ACC112 (cell line): ENCODE data around the gene MYO19.

Experiments used
- H2AFZ ChIP-seq: fragments of 200-600 bp; sonication (generic); one replicate; pipeline ENCODE4 v1.6.0; 2017; ENCODE audit warnings: antibody characterized with exemption, low read length; ENCODE audit not compliant: unreplicated experiment
- H3K27ac ChIP-seq: fragments of 200-600 bp; sonication (generic); 2 replicates; pipeline ENCODE4 v1.5.1; 2014; ENCODE audit warnings: low read depth, mild to moderate bottlenecking, antibody characterized with exemption, low read length, moderate library complexity
- H3K27me3 ChIP-seq: fragments of 200-600 bp; sonication (generic); 2 replicates; pipeline ENCODE4 v1.6.1; 2014; ENCODE audit warnings: mild to moderate bottlenecking, antibody characterized with exemption, low read length, moderate library complexity, mixed read lengths; ENCODE audit not compliant: insufficient read depth
- H3K36me3 ChIP-seq: fragments of 200-600 bp; sonication (generic); 2 replicates; pipeline ENCODE4 v1.6.1; 2016; ENCODE audit warnings: mild to moderate bottlenecking, antibody characterized with exemption, low read length, moderate library complexity, mixed read lengths; ENCODE audit not compliant: insufficient read depth
- H3K4me1 ChIP-seq: fragments of 200-600 bp; sonication (generic); one replicate; pipeline ENCODE4 v1.6.1; 2016; ENCODE audit warnings: low read length, mixed read lengths; ENCODE audit not compliant: insufficient read depth, unreplicated experiment, control insufficient read depth
- H3K4me3 ChIP-seq: fragments of 200-600 bp; sonication (generic); 2 replicates; pipeline ENCODE4 v1.5.1; 2014; ENCODE audit warnings: mild to moderate bottlenecking, low read depth, low read length
- H3K79me2 ChIP-seq: fragments of 200-600 bp; sonication (generic); one replicate; pipeline ENCODE4 v1.6.0; 2016; ENCODE audit warnings: low read length; ENCODE audit not compliant: control insufficient read depth, unreplicated experiment, insufficient read depth

Gene MYO19

GRCh38 chr17:36532435-36532975 is 2.2 kb downstream of the MYO19 start:
- Histone ChIP-seq H3K79me2 (peaks cover 48% of the 10 kb centered on the region), H3K36me3 (peaks cover 40% of the 10 kb centered on the region), H3K27ac (no peak overlapping the region), H3K27me3 (no peaks in the 10 kb centered on the region), H2AFZ (no peak overlapping the region), H3K4me3 (no peak overlapping the region), H3K4me1 (peaks cover 29% of the 10 kb centered on the region)

GRCh38 chr17:36529121-36529520 is 5.5 kb downstream of the MYO19 start:
- Histone ChIP-seq H3K4me1 (peaks cover 30% of the 10 kb centered on the region), H3K4me3 (no peak overlapping the region), H3K79me2 (peaks cover 37% of the 10 kb centered on the region), H3K27me3 (no peaks in the 10 kb centered on the region), H2AFZ (no peak overlapping the region), H3K27ac (peak overlapping the region; percentile 60), H3K36me3 (peaks cover 56% of the 10 kb centered on the region)

- Histone ChIP-seq H3K79me2 (peaks cover 27% of the 10 kb centered on the region), H3K4me1 (peaks cover 19% of the 10 kb centered on the region), H3K36me3 (peaks cover 56% of the 10 kb centered on the region), H3K27me3 (no peaks in the 10 kb centered on the region), H2AFZ (no peak overlapping the region), H3K4me3 (no peak overlapping the region), H3K27ac (no peak overlapping the region)
Measured at GRCh38 chr17:36527621-36528250, 6.9 kb downstream of the MYO19 start.

GRCh38 chr17:36525888-36526287 is 8.8 kb downstream of the MYO19 start:
- Histone ChIP-seq H3K27ac (0 out of 2 replicates have a peak overlapping the region, but pooled peaks have one; percentile 8), H3K79me2 (peaks cover 14% of the 10 kb centered on the region), H3K4me3 (no peak overlapping the region), H3K4me1 (peaks cover 19% of the 10 kb centered on the region), H3K36me3 (peaks cover 50% of the 10 kb centered on the region), H3K27me3 (no peaks in the 10 kb centered on the region), H2AFZ (no peak overlapping the region)

- peaks cover 14% of the 10 kb centered on the region for H3K79me2 ChIP-seq
Measured at GRCh38 chr17:36525113-36525512, 9.6 kb downstream of the MYO19 start.

GRCh38 chr17:36524428-36524876 is 10.2 kb downstream of the MYO19 start:
- H3K4me3 ChIP-seq = no peak overlapping the region
- no peak overlapping the region for H2AFZ ChIP-seq
- no peaks in the 10 kb centered on the region for H3K27me3 ChIP-seq
- H3K36me3 ChIP-seq = peaks cover 57% of the 10 kb centered on the region
- H3K4me1 ChIP-seq = peaks cover 12% of the 10 kb centered on the region
- H3K79me2 ChIP-seq = peaks cover 14% of the 10 kb centered on the region
- peak overlapping the region; percentile 36; the same call in 1 of the 2 replicates for H3K27ac ChIP-seq

More at GRCh38 chr17:36525113-36525512, 9.6 kb downstream of the MYO19 start:
- Histone ChIP-seq H3K27me3 (no peaks in the 10 kb centered on the region), H2AFZ (no peak overlapping the region), H3K36me3 (peaks cover 58% of the 10 kb centered on the region), H3K27ac (peak overlapping the region; percentile 36; the same call in 1 of the 2 replicates), H3K4me1 (peaks cover 19% of the 10 kb centered on the region), H3K4me3 (no peak overlapping the region)

- Histone ChIP-seq H3K4me3 (no peak overlapping the region), H2AFZ (no peak overlapping the region), H3K4me1 (peaks cover 4% of the 10 kb centered on the region), H3K27ac (no peak overlapping the region), H3K27me3 (no peaks in the 10 kb centered on the region), H3K36me3 (peaks cover 58% of the 10 kb centered on the region), H3K79me2 (peaks cover 14% of the 10 kb centered on the region)
Measured at GRCh38 chr17:36523113-36523512, 11.6 kb downstream of the MYO19 start.

- Histone ChIP-seq H2AFZ (no peak overlapping the region), H3K4me3 (no peak overlapping the region), H3K79me2 (no peaks in the 10 kb centered on the region), H3K27ac (no peak overlapping the region), H3K36me3 (peaks cover 21% of the 10 kb centered on the region), H3K27me3 (no peaks in the 10 kb centered on the region), H3K4me1 (no peaks in the 10 kb centered on the region)
Measured at GRCh38 chr17:36515837-36516236, 18.8 kb downstream of the MYO19 start.

GRCh38 chr17:36514856-36515255 is 19.8 kb downstream of the MYO19 start:
- Histone ChIP-seq H3K36me3 (peaks cover 19% of the 10 kb centered on the region; the same call in 1 of the 2 replicates), H3K4me3 (no peak overlapping the region), H3K27ac (no peak overlapping the region), H3K4me1 (no peaks in the 10 kb centered on the region), H3K79me2 (no peaks in the 10 kb centered on the region), H2AFZ (no peak overlapping the region), H3K27me3 (no peaks in the 10 kb centered on the region)

- H2AFZ ChIP-seq = no peak overlapping the region
- H3K79me2 ChIP-seq = no peaks in the 10 kb centered on the region
- H3K36me3 ChIP-seq = peaks cover 9% of the 10 kb centered on the region; the same call in 1 of the 2 replicates
- H3K4me3 ChIP-seq = no peak overlapping the region
- H3K27me3 ChIP-seq = no peaks in the 10 kb centered on the region
- no peak overlapping the region for H3K27ac ChIP-seq
- H3K4me1 ChIP-seq = no peaks in the 10 kb centered on the region
Measured at GRCh38 chr17:36512641-36513040, 22.0 kb downstream of the MYO19 start.

- no peak overlapping the region for H3K4me3 ChIP-seq
- no peaks in the 10 kb centered on the region for H3K4me1 ChIP-seq
- no peaks in the 10 kb centered on the region for H3K27me3 ChIP-seq
- H3K79me2 ChIP-seq = no peaks in the 10 kb centered on the region
- H2AFZ ChIP-seq = no peak overlapping the region
- H3K27ac ChIP-seq = no peak overlapping the region
- H3K36me3 ChIP-seq = peaks cover 9% of the 10 kb centered on the region; the same call in 1 of the 2 replicates
Measured at GRCh38 chr17:36511216-36511615, 23.5 kb downstream of the MYO19 start.
